GM21367 (cell line): Measurements from ENCODE around the gene MED13.
"Not testable (repeated sequence)": the region's sequence is repeated elsewhere in the genome, so short reads cannot be mapped to it uniquely, and the experiment has no call there.

ENCODE experiments used
- ATAC-seq: cut with Tn5 transposase; IDR thresholded peaks from one replicate; pipeline ENCODE4 v1.9.1; 2021; ENCODE audit not compliant: unreplicated experiment

MED13 gene

GRCh38 chr17:61998534-61998933 lies 66.5 kb downstream of the MED13 start:
- ATAC-seq, result not testable (repeated sequence)

DNA sequence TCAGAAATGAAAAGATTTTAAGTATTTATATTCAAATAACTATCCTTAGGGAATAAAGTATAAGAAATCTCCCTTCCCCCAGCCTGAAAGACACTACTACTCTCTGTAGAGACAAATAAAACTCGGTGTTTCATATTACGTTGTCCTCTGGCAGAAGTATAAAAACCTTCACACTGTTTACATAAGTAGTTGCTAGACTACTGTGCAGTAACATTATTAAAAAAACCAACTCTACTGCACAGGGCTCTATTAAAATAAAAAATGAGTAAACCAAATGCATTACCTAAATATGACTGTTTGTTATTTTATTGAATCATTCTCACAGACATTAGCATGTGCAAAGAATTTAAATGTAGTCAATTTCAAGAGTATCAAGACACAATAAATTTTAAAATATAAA lies 67.4 kb downstream of the MED13 start:
- ATAC-seq, result no peak

DNA sequence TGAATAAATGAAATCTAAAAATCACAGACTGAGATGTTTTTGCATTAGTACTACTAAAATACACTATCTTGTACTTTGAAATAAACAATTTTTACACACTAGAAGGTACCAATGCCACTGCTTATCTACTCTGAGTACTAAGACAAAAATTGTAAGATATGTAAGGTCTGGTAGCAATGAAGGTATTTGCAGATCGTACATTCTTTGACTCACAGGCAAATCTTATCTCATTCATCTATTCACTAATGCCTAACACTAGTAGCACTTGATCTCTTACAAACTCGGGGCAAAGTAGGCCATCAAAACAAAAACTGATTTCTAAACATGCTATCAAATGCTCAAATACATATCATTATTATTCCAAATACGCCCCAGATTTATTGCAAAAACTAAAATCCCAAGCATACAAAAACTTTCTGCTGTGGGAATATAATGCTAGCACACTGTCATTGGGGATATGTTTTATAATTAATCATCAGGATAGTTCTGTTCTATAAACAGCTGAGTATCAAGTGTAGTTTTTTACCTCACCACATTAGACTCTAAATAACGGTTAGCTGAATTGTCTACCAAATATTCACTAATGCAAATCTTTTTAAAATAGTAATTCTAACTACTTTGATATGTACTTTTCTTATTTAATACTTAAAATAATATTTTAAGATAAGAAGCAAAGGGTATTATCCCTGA lies 68.0 kb downstream of the MED13 start:
- ATAC-seq, result no peak

DNA sequence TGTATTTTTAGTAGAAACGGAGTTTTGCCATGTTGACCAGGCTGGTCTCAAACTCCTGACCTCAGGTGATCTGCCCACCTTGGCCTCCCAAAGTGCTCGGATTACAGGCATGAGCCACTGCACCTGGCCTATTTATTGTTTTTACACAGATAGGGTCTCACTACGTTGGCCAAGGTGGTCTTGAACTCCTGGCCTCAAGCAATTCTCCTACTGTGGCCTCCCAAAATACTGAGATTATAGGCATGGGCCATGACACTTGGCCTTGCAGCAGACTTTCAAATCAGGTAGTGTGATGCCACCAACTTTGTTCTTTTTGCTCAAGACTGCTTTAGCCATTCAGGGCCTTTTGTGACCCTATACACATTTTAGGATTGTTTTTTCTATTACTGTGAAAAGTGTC lies 75.6 kb downstream of the MED13 start:
- no peak for ATAC-seq

DNA sequence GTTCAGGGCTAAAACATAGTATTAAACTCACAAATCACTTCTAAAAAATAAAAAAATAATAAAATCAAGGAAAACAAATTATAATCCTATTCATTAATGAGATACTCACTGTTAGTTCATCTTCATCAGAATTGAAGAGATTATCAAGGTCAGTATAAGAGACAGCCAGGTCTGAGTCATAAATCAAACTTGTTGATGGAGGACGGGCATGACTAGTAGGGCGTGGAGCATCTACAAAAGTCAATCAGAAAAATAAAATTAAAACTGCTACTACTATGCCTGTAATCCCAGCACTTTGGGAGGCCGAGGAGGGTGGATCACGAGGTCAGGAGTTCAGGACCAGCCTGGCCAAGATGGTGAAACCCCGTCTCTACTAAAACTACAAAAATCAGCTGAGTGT lies 78.2 kb downstream of the MED13 start:
- ATAC-seq, result no peak

DNA sequence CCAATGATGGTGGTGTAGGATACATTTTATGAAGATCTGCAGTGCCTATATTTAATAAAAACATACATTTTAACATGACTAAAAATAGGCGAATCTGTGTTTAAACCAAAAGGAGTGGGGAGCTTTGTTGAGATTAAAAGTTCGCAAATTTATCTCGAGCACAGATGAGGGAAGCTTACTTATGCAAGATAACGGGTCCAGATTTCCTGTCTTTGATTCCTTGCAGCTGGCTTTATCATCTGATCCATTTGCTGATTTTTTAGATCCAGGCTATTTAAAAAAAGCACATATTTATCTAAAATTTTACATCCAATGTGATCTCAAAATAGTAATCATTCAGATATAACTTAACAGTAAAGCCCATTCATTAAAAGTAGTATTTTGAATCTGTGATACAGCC lies 80.3 kb downstream of the MED13 start:
- no peak for ATAC-seq

GRCh38 chr17:61981323-61981722 lies 83.8 kb downstream of the MED13 start:
- ATAC-seq, result no peak

GRCh38 chr17:61980535-61980934 lies 84.5 kb downstream of the MED13 start:
- no peak for ATAC-seq

GRCh38 chr17:61974115-61974514 lies 91.0 kb downstream of the MED13 start:
- ATAC-seq, result no peak

DNA sequence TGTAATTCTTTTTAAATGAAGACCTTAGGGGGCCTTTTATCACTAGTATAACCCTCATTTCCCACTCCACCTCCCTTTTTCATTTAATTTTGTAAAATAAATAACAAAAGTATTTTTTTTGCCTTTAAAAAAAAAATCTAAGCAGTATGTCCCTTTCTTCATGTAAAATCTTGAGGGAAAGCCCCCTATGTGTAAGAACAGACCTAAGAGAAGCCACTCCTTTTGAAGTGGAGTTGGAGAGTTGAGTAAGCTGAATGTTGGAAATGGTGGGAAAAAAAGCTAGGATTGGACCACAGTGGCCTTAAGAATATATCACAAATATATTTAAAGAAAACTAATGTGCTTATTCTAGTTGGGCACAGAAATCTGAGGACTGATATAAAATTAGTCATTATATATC lies 92.8 kb downstream of the MED13 start:
- no peak for ATAC-seq

GRCh38 chr17:61970030-61970429 lies 95.0 kb downstream of the MED13 start:
- no peak for ATAC-seq

GRCh38 chr17:61968757-61969156 lies 96.3 kb downstream of the MED13 start:
- no peak for ATAC-seq

- ATAC-seq, result no peak
Observed at GRCh38 chr17:61967729-61968128, 97.3 kb downstream of the MED13 start.

DNA sequence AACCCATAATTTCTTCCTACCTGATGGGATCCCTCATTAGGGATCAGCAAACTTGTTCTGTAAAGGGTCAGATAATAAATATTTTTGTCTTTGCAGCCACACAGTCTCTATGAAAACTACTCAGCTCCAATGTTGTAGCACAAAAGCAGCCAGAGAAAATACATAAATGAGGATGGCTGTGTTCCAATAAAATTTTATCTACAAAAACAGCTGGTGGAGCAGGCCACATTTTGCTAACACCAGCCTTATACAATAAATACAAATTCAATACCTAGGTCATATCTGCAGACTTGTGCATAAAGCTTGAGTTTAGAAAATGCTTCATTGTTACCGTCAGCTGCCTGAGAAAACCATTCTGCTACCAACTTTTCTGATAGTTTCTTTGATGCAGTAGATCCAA lies 98.9 kb downstream of the MED13 start:
- no peak for ATAC-seq

DNA sequence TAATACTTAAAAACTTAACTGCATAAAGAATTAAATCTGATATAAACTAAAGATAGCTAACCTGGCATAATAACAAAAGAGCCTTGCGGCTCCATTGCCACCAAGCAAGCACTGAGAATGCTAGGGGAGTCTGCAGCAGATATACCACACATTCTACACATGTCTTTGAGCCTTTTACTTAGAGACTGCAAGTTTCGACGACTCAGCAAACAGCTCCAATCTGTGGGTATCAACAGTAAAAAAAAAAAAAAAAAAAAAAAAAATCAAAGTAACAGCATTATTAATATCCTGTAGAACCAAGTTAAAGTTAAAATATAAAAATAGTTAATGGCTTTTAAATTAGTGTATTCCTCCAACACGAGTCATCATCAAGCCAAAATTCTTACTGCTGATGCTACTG lies 109.5 kb downstream of the MED13 start:
- no peak for ATAC-seq

DNA sequence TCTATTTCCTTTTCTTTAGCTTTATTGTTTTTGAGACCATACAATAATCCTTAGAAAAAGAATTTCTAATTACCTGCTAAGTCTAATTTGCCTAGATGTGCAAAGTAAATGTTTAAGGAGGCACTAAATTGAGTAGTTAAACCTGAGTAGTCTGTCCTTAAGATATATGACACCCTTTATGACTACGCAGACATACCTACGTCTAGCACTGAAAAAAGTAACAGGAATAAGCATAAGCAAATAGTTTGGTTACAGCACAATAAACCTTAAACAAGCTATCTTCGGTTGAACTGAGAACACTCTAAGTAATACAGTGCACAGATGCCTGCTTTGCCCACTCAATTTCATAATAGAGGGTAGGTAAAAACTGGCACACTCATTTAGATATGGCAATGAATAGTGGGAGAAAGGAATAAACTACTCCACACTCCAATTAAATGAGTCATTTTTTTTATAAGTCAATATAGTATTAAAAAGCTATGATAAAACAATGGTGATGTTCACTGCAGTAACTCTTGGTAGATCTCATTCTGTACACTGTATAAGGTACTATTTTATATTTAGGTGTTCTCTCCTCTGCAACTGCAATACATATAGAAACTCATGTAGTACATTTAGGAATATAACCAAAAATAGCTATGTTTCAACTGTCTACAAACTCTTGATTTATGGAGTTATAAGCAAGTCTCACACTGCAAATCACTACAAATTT lies 117.6 kb downstream of the MED13 start:
- ATAC-seq, result no peak

DNA sequence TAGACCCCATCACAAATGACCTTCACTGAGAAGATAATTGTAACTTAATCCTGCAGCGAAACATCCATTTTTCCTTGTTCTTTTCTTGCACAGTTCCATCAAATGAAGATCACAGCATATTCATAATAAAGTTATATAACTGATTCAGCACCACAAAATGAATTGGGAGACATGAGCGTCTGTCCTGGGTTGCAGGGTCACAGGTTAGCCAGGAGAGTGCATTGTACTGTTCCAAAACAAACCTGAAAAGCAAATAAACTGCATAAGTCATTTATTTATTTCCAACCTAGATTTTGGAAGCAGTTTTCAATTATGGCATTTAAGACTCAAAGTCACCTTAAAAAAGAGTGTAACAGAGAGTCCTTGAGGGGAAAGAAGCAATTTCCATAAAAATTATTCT lies 118.7 kb downstream of the MED13 start:
- ATAC-seq, result no peak

DNA sequence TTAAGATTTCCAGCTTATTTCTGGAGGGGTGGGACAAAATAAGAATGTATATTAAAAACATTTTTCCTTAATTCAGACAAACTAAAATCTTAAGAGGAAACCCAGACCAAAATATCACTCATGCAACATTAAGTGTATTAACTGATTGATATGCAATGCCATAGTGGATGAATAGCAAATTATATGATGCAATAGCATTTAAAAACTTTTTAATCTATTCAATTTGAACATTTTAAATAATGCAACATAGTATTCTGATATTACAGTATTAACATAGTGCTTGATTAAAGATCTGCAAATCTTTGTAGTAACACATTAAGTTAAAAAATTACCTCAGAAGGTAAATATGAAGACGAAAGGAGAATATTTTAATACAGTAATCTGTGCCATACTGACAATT lies 122.0 kb downstream of the MED13 start:
- ATAC-seq, result no peak

GRCh38 chr17:61942085-61942484 lies 123.0 kb downstream of the MED13 start:
- ATAC-seq, result no peak

DNA sequence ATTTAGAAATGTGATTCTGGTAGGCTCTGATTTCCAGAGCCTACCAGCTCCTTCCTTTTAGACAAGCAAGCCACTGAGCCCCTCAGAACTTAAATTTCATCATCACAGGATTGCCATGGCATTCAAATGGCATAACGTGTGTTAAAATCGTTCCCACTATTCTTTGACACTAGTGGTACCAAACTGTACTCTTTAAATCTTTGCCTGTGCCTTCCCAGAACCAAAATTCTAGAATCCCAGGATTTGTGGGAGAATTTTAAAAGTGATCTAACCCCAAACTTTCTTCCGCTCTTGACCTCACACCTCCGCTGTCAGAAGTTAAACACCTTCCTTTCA lies 137.0 kb downstream of the MED13 start:
- no peak for ATAC-seq

DNA sequence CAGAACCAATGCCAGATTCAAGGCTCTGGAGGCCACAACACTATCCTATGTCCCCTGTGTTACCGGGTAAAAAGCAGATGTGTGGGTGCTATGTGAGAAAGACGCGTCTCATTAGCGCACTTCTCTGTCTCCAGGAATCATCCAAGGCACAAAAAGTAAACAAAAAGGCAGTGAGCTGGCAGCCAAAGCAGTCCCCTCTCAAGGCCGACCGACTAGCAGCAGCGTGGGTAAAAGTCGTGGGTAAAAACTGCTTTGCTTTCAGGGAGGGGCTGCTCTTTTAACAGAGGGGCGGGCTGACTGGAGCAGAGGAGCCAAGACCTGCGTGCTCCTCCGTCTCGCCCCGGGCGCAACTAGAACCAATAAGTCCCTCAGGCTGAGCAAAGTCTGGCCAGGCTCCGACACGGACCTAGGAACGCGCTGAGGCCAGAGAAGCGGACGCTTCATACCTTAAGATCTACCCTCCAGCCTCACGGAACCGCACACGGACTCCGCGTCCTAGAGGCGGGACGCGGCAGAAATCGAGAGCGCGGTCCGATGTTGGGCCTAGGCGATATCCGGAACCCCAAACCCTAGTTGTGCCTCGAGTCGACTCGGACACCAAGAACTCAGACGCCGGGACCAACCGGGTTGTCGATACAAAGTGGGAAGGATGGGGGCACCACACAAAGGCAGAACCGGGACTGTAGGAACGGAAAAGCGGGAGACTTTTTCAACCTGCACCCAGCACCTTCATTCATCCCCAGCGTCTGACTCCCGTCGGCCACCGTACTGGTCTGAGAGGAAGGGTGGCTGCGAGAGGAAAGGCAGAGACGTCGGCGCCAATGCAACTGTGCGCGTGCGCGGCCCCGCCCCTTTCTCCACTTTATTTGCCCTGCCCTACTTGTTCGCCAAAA lies 137.6 kb downstream of the MED13 start, which contains the start of gene INTS2:
INTS2 (minus strand) TSS at position 775 of the 893 bp plus-strand sequence. CDS start 1,338 bp downstream, outside the sequence.
- ATAC-seq, result peak; percentile 49

- ATAC-seq, result no peak
Observed at GRCh38 chr17:61926826-61927207, 138.3 kb downstream of the MED13 start.
